Endothelial cell of umbilical vein (primary cell): ENCODE results near the gene IKZF1. TPM values are rescaled to one million over a fixed set of nuclear protein-coding genes. Genes with fewer than 3 reads are reported as not detected.

ENCODE experiments used
- BruUV-seq: library from RNA; stranded (reverse); fragments of 400-500 nt; replicated peaks from 2 replicates; lab custom pipeline; 2021; lab: Mats Ljungman, UMichigan
- CTCF ChIA-PET: fragments of 300-600, 350-600 bp; sonication (Branson Sonifier 250); formaldehyde crosslinking; loops from one replicate; lab custom pipeline; 2021; ENCODE audit warnings: antibody characterized with exemption, inconsistent platforms; lab: Charles Lee
- POLR2A ChIA-PET: fragments of 300-600, 350-600 bp; sonication (Branson Sonifier 250); formaldehyde crosslinking; loops from one replicate; lab custom pipeline; 2021; ENCODE audit warnings: antibody characterized with exemption, inconsistent platforms; lab: Charles Lee
- DNase-seq: peaks from one replicate; pipeline ENCODE4 v3.0.0-alpha.2; 2011; ENCODE audit warnings: low read depth, low spot score
- FAIRE-seq: peaks from 2 replicates; lab custom pipeline; 2011; peaks lifted over from hg19 to GRCh38; lab: Jason Lieb, UNC
- H2AFZ ChIP-seq: 2 replicates; pipeline ENCODE4 v1.6.0; 2012; ENCODE audit warnings: low read depth, low read length, control low read depth, inconsistent platforms
- H3K27ac ChIP-seq: 2 replicates; pipeline ENCODE4 v1.5.1; 2011; ENCODE audit warnings: low read depth, mild to moderate bottlenecking, control low read depth, low read length, moderate library complexity; ENCODE audit not compliant: insufficient read depth
- H3K27me3 ChIP-seq, 2 experiments: 2 replicates each; pipeline versions ENCODE4 v1.6.0 to v1.6.1; 2011; ENCODE audit warnings: low read length in 2 of 2, mixed read lengths in 1 of 2; ENCODE audit not compliant: control insufficient read depth in 2 of 2, insufficient read depth in 2 of 2
- H3K36me3 ChIP-seq, 2 experiments: 2 replicates in 1 of 2; 3 replicates in 1 of 2; pipeline ENCODE4 v1.5.1; 2011; ENCODE audit warnings: low read length in 2 of 2, mild to moderate bottlenecking in 1 of 2, moderate library complexity in 1 of 2; ENCODE audit not compliant: control insufficient read depth in 2 of 2, insufficient read depth in 2 of 2; ENCODE audit errors: extremely low read depth in 1 of 2
- H3K4me1 ChIP-seq: 3 replicates; pipeline ENCODE4 v1.5.1; 2011; ENCODE audit warnings: mild to moderate bottlenecking, low read length; ENCODE audit not compliant: control insufficient read depth, insufficient read depth; ENCODE audit errors: extremely low read depth
- H3K4me2 ChIP-seq: 2 replicates; pipeline ENCODE4 v1.6.1; 2011; ENCODE audit warnings: low read length, control low read depth, mixed read lengths; ENCODE audit not compliant: insufficient read depth
- H3K4me3 ChIP-seq, 3 experiments: fragments of 200-600 bp in 1 of 3; sonication (generic), shearing (Covaris generic) in 1 of 3; replicated peaks in 1 of 3; 2 replicates each; pipeline ENCODE4 v1.5.1; 2011 to 2016; ENCODE audit warnings: control low read depth in 3 of 3, low read length in 3 of 3, mild to moderate bottlenecking in 2 of 3, inconsistent platforms in 1 of 3, low read depth in 1 of 3, moderate library complexity in 1 of 3; ENCODE audit not compliant: insufficient read depth in 1 of 3
- H3K79me2 ChIP-seq: 2 replicates; pipeline ENCODE4 v1.6.0; 2012; ENCODE audit warnings: low read length, inconsistent platforms; ENCODE audit not compliant: control insufficient read depth, insufficient read depth
- H3K9ac ChIP-seq: replicated peaks from 2 replicates; pipeline ENCODE3; 2011; ENCODE audit warnings: low read length, control low read depth; ENCODE audit not compliant: insufficient read depth; ENCODE audit errors: extremely low read depth
- H3K9me1 ChIP-seq: replicated peaks from 3 replicates; pipeline ENCODE4 v1.6.0; 2011; ENCODE audit warnings: mild to moderate bottlenecking, low read length; ENCODE audit not compliant: control insufficient read depth, insufficient read depth; ENCODE audit errors: extremely low read depth
- H3K9me3 ChIP-seq: replicated peaks from 2 replicates; pipeline ENCODE4 v1.5.1; 2012; ENCODE audit warnings: low read length, inconsistent platforms; ENCODE audit not compliant: control insufficient read depth, insufficient read depth
- H4K20me1 ChIP-seq: replicated peaks from 2 replicates; pipeline ENCODE3; 2011; ENCODE audit warnings: mild to moderate bottlenecking, low read length; ENCODE audit not compliant: control insufficient read depth, insufficient read depth; ENCODE audit errors: extremely low read depth
- CTCF ChIP-seq, 2 donors: IDR thresholded peaks; 1 replicate in 1 of 2; 2 replicates in 1 of 2; pipeline ENCODE4 v1.5.1; 2011; ENCODE audit warnings: low read length in 2 of 2, mild to moderate bottlenecking in 2 of 2, moderate library complexity in 2 of 2, control low read depth in 1 of 2, inconsistent platforms in 1 of 2, low read depth in 1 of 2; ENCODE audit not compliant: insufficient read depth in 1 of 2; ENCODE audit errors: extremely low read depth in 1 of 2
- EZH2 ChIP-seq: IDR thresholded peaks from 2 replicates; pipeline ENCODE4 v1.6.1; 2012; ENCODE audit warnings: borderline replicate concordance, low read depth, mild to moderate bottlenecking, moderate library complexity, low read length, inconsistent platforms; ENCODE audit not compliant: severe bottlenecking
- FOS ChIP-seq: IDR thresholded peaks from 2 replicates; pipeline ENCODE4 v1.6.1; 2011; ENCODE audit warnings: mild to moderate bottlenecking, low read length, moderate library complexity, borderline replicate concordance; ENCODE audit not compliant: insufficient read depth
- GATA2 ChIP-seq: IDR thresholded peaks from 2 replicates; pipeline ENCODE4 v1.7.0; 2011; ENCODE audit warnings: low read depth, mild to moderate bottlenecking, moderate library complexity, mixed read lengths, low read length; ENCODE audit not compliant: insufficient read length, insufficient read depth
- JUN ChIP-seq: IDR thresholded peaks from 2 replicates; pipeline ENCODE4 v1.6.1; 2011; ENCODE audit warnings: borderline replicate concordance, low read depth; ENCODE audit not compliant: insufficient read length, insufficient read depth
- MAX ChIP-seq: IDR thresholded peaks from 2 replicates; pipeline ENCODE4 v1.6.1; 2011; ENCODE audit not compliant: insufficient read depth, insufficient read length
- MYC ChIP-seq: IDR thresholded peaks from one replicate; pipeline ENCODE4 v1.6.1; 2011; ENCODE audit warnings: mild to moderate bottlenecking, low read depth, low read length
- POLR2A ChIP-seq: IDR thresholded peaks from 2 replicates; pipeline ENCODE4 v1.6.1; 2012; ENCODE audit warnings: low read depth, mild to moderate bottlenecking, control low read depth, low read length
- POLR2AphosphoS5 ChIP-seq: IDR thresholded peaks from 2 replicates; pipeline ENCODE4 v1.6.1; 2012; ENCODE audit warnings: low read depth, mild to moderate bottlenecking, control low read depth, low read length, moderate library complexity; ENCODE audit not compliant: insufficient read depth
- dilution Hi-C: fragments of 300-500 bp; cut with MboI; formaldehyde crosslinking; loops from one replicate; pipeline ENCODE4 v1.15.0; 2019; ENCODE audit warnings: low sequenced_read_pairs; ENCODE audit not compliant: extremely low pct_ligation_motif_present
- intact Hi-C: fragments of 100-400 bp; cut with micrococcal nuclease; formaldehyde crosslinking; loops from one replicate; pipeline ENCODE4 v1.10.0; 2022
- polyA plus RNA-seq, 4 experiments: library from polyadenylated mRNA; depleted of rRNA in 3 of 4; stranded (reverse) in 3 of 4; unstranded in 1 of 4; fragments of >200 nt; gene quantifications; 2 replicates each; pipeline versions ENCODE4 v1.2.1 to v1.2.3, GENCODE V29; 2011 to 2012; ENCODE audit warnings: missing spikeins in 1 of 4
- total RNA-seq: library from RNA; stranded (reverse); gene quantifications from 2 replicates; pipeline ENCODE4 v1.2.3, GENCODE V29; 2021

IKZF1 gene
- total and polyA plus RNA-seq, 2 donors (not counting 3 experiments of a cell fraction or from before 2014, with no cell fraction given), result 0.01 to 0.20 TPM

DNA sequence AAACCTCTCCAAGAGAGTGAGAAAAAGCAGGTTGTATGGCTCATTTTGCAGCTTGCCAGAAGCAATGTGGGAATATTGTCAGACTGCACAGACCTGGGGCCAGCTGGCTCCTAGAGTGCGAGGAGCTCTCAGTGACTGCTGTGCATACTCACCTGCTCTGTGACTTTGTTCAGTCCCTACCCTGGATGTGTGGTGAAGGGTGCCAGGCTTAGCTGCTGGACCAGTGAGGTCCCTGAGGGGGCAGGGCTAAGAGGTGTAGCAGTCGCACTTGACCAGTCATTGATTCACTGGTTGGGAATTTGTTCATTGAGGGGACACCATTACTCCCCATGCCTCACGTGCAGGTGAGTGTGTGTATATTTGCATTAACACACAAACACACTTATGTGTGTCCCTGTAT is 60.1 kb downstream of the IKZF1 start:
- H3K4me1 ChIP-seq, result no peaks in the 10 kb centered on the region
- H3K9me3 ChIP-seq, result no peaks in the 10 kb centered on the region
- H4K20me1 ChIP-seq, result no peaks in the 10 kb centered on the region
- ChIA-PET CTCF (no interaction called here), POLR2A (no interaction called here)
- H3K9ac ChIP-seq, result no peak overlapping the region
- no TSS peak for BruUV-seq
- no peak overlapping the region for H3K4me3 ChIP-seq
- no peak for FAIRE-seq
- no peak for DNase-seq
- intact Hi-C loops (loop anchor here (10.0 kb wide), 1 partner anchor 60 kb away; the partner anchor contains the start of gene IKZF1), dilution Hi-C loops (no loop called here)
- no peaks in the 10 kb centered on the region for H3K9me1 ChIP-seq
- no peak overlapping the region for H3K27ac ChIP-seq
- no peaks in the 10 kb centered on the region for H3K36me3 ChIP-seq
- peaks cover 0 to 2% of the 10 kb centered on the region in 2 experiments for H3K27me3 ChIP-seq
- H2AFZ ChIP-seq, result no peak overlapping the region
- TF ChIP-seq POLR2AphosphoS5 (no peak), JUN (no peak)
- no peaks in the 10 kb centered on the region for H3K79me2 ChIP-seq
- no peak overlapping the region for H3K4me2 ChIP-seq

DNA sequence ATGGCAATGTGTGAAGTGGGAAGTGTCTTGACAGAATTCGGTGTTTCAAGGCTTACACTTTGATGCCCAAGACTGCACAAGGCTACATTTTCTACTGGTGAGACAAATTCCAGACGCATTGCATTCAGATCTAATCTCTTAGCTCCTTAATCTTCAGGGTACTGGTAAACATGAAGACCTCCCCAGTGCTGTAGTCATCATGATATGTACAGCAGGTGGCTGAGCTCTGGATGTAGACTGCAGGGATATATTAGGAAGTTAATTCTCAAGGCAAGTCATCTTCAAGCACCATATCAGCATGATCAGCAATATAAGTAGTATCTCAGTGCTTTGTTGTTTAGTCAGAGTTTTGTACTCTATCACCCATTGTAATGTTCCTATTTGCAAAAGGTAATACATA is 61.8 kb downstream of the IKZF1 start:
- Histone ChIP-seq H2AFZ (no peak overlapping the region), H3K9me1 (no peaks in the 10 kb centered on the region), H3K36me3 (no peaks in the 10 kb centered on the region), H3K9ac (no peak overlapping the region), H3K79me2 (no peaks in the 10 kb centered on the region), H3K27me3 (peaks cover 0 to 2% of the 10 kb centered on the region in 2 experiments), H3K4me2 (no peak overlapping the region), H3K27ac (no peak overlapping the region), H3K4me1 (no peaks in the 10 kb centered on the region), H4K20me1 (no peaks in the 10 kb centered on the region), H3K9me3 (no peaks in the 10 kb centered on the region), H3K4me3 (no peak overlapping the region)
- DNase-seq (no peak), FAIRE-seq (no peak)
- no peak for TF ChIP-seq MAX
- TF ChIP-seq FOS, result no peak
- TF ChIP-seq POLR2AphosphoS5, result no peak
- TF ChIP-seq GATA2, result no peak
- TF ChIP-seq POLR2A, result no peak
- TF ChIP-seq EZH2, result no peak
- TF ChIP-seq MYC, result no peak
- no peak for TF ChIP-seq CTCF (IDR thresholded peaks at IDR 0.05; ENCODE audit: extremely low read depth in 1 of 2, insufficient read depth in 1 of 2, low read depth in 1 of 2, low read length in 2 of 2)
- TF ChIP-seq JUN, result no peak
- no TSS peak for BruUV-seq
- ChIA-PET POLR2A (no interaction called here), CTCF (interaction anchor here (1.0 to 1.4 kb wide), 2 partner anchors 17 to 52 kb away, joined by 3 read pairs; no protein-coding TSS in a partner anchor)
- dilution Hi-C loops, result no loop called here
- intact Hi-C loops, result loop anchor here (10.0 kb wide), 1 partner anchor 62 kb away; the partner anchor contains the start of gene IKZF1
